HepG2 (cell line): Measurements from ENCODE around the gene CD7. TPM values are rescaled to one million over a fixed set of nuclear protein-coding genes. Genes with fewer than 3 reads are reported as not detected.

Experiments used
- ATM ChIP-seq: fragments of 450-650 bp; IDR thresholded peaks from 2 replicates; pipeline ENCODE4 v1.7.1; 2017; ENCODE audit warnings: mild to moderate bottlenecking, borderline replicate concordance
- DMAP1 ChIP-seq: IDR thresholded peaks from 2 replicates; pipeline ENCODE4 v1.6.1; 2016
- DNMT1 ChIP-seq: sonication (generic); formaldehyde crosslinking; IDR thresholded peaks from 2 replicates; pipeline ENCODE4 v1.5.1; 2020; ENCODE audit warnings: mild to moderate bottlenecking, missing genetic modification reagents
- DPF2 ChIP-seq: sonication (generic); formaldehyde crosslinking; IDR thresholded peaks from 2 replicates; pipeline ENCODE4 v1.4.0; 2020; ENCODE audit warnings: mild to moderate bottlenecking, low read depth, missing genetic modification reagents, borderline replicate concordance
- HMG20B ChIP-seq: conservative IDR thresholded peaks from 2 replicates; pipeline ENCODE4 v1.6.1; 2016; ENCODE audit warnings: missing genetic modification reagents, missing compliant biosample characterization
- IKZF5 ChIP-seq: IDR thresholded peaks from 2 replicates; pipeline ENCODE4 v1.6.1; 2018; ENCODE audit warnings: missing genetic modification reagents, mild to moderate bottlenecking, missing compliant biosample characterization
- JARID2 ChIP-seq: sonication (generic); formaldehyde crosslinking; IDR thresholded peaks from 2 replicates; pipeline ENCODE4 v1.8.1; 2023; ENCODE audit warnings: missing genetic modification reagents, inconsistent platforms; ENCODE audit not compliant: insufficient replicate concordance
- KLF16 ChIP-seq, 2 experiments: sonication (generic) in 1 of 2; formaldehyde crosslinking in 1 of 2; IDR thresholded peaks; 2 replicates each; pipeline versions ENCODE4 v1.6.1 to v1.8.0; 2016 to 2023; ENCODE audit warnings: missing genetic modification reagents in 2 of 2, missing compliant biosample characterization in 1 of 2
- LRRFIP1 ChIP-seq: sonication (generic); formaldehyde crosslinking; conservative IDR thresholded peaks from 2 replicates; pipeline ENCODE4 v1.4.0; 2020; ENCODE audit warnings: missing genetic modification reagents
- MED8 ChIP-seq: sonication (generic); formaldehyde crosslinking; IDR thresholded peaks from 2 replicates; pipeline ENCODE4 v1.8.1; 2023; ENCODE audit warnings: mild to moderate bottlenecking, missing genetic modification reagents; ENCODE audit not compliant: insufficient replicate concordance
- MXD3 ChIP-seq: IDR thresholded peaks from 2 replicates; pipeline ENCODE4 v1.6.1; 2016; ENCODE audit warnings: mild to moderate bottlenecking, missing biosample characterization, missing genetic modification reagents
- NCOA5 ChIP-seq: sonication (generic); formaldehyde crosslinking; IDR thresholded peaks from 2 replicates; pipeline ENCODE4 v1.4.0; 2020; ENCODE audit warnings: missing genetic modification reagents
- NFYC ChIP-seq: IDR thresholded peaks from 2 replicates; pipeline ENCODE4 v1.6.1; 2016; ENCODE audit warnings: missing genetic modification reagents, missing compliant biosample characterization
- POLR2G ChIP-seq: fragments of 200-400 bp; formaldehyde crosslinking; IDR thresholded peaks from 2 replicates; pipeline ENCODE4 v1.6.1; 2018; ENCODE audit warnings: mild to moderate bottlenecking, low read depth, low read length, moderate library complexity
- RXRA ChIP-seq: sonication (generic); formaldehyde crosslinking; IDR thresholded peaks from 2 replicates; pipeline ENCODE4 v1.5.1; 2020; ENCODE audit warnings: missing genetic modification reagents
- SMAD3 ChIP-seq: sonication (generic); formaldehyde crosslinking; IDR thresholded peaks from 2 replicates; pipeline ENCODE4 v1.4.0; 2020; ENCODE audit warnings: missing genetic modification reagents
- SMAD9 ChIP-seq: sonication (generic); formaldehyde crosslinking; IDR thresholded peaks from 2 replicates; pipeline ENCODE4 v1.5.1; 2020; ENCODE audit warnings: mild to moderate bottlenecking, missing genetic modification reagents
- SP5 ChIP-seq: IDR thresholded peaks from 2 replicates; pipeline ENCODE4 v1.6.1; 2016; ENCODE audit warnings: low read depth, borderline replicate concordance
- SYNCRIP ChIP-seq: fragments of 200-400 bp; formaldehyde crosslinking; IDR thresholded peaks from 2 replicates; pipeline ENCODE4 v1.6.1; 2018; ENCODE audit warnings: mild to moderate bottlenecking, low read depth, low read length; ENCODE audit not compliant: insufficient read depth
- THAP8 ChIP-seq: sonication (generic); formaldehyde crosslinking; IDR thresholded peaks from 2 replicates; pipeline ENCODE4 v1.5.1; 2020; ENCODE audit warnings: missing genetic modification reagents, mild to moderate bottlenecking, borderline replicate concordance
- ZBTB8A ChIP-seq: sonication (generic); formaldehyde crosslinking; IDR thresholded peaks from 2 replicates; pipeline ENCODE4 v1.4.0; 2020; ENCODE audit warnings: mild to moderate bottlenecking, low read depth, missing genetic modification reagents, borderline replicate concordance
- ZNF256 ChIP-seq: sonication (generic); formaldehyde crosslinking; conservative IDR thresholded peaks from 2 replicates; pipeline ENCODE4 v1.4.0; 2020; ENCODE audit warnings: missing genetic modification reagents
- ZNF335 ChIP-seq: sonication (generic); formaldehyde crosslinking; IDR thresholded peaks from 2 replicates; pipeline ENCODE4 v1.4.0; 2020; ENCODE audit warnings: missing genetic modification reagents
- ZNF451 ChIP-seq: sonication (generic); formaldehyde crosslinking; IDR thresholded peaks from 2 replicates; pipeline ENCODE4 v1.5.0; 2020; ENCODE audit warnings: mild to moderate bottlenecking, missing genetic modification reagents
- ZNF670 ChIP-seq: sonication (generic); formaldehyde crosslinking; IDR thresholded peaks from 2 replicates; pipeline ENCODE4 v1.8.0; 2022; ENCODE audit warnings: mild to moderate bottlenecking, missing genetic modification reagents, borderline replicate concordance
- ZNF780A ChIP-seq: sonication (generic); formaldehyde crosslinking; IDR thresholded peaks from 2 replicates; pipeline ENCODE4 v1.8.0; 2022; ENCODE audit warnings: mild to moderate bottlenecking, missing genetic modification reagents, moderate library complexity
- polyA plus RNA-seq, 8 experiments: library from polyadenylated mRNA; depleted of rRNA in 3 of 8; stranded (reverse) in 7 of 8; unstranded in 1 of 8; fragments of >200 nt; fragmentation: Illumina TruSeq in 4 of 8; extraction: Trizol in 4 of 8; gene quantifications; 2 replicates each; pipeline versions ENCODE4 v1.2.1 to v1.2.3, GENCODE V29; 2011 to 2016; ENCODE audit warnings: low read depth in 4 of 8, missing spikeins in 1 of 8, mixed read lengths in 1 of 8; ENCODE audit not compliant: insufficient read depth in 1 of 8
- total RNA-seq, 5 experiments: library from RNA; depleted of rRNA; stranded (reverse); fragments of >200 nt; fragmentation: Illumina TruSeq; extraction: Trizol; gene quantifications; 2 replicates each; pipeline ENCODE4 v1.2.3, GENCODE V29; 2016; ENCODE audit warnings: low read depth in 1 of 5

Gene CD7
- total and polyA plus RNA-seq, 2 of the 13 experiments (the other 11 are each of a cell fraction or from before 2014, with no cell fraction given): 67.6 to 76.4 TPM

GRCh38 chr17:82287868-82288801, 29.3 kb downstream of the CD7 start (continued):
- TF ChIP-seq THAP8: no peak
- TF ChIP-seq ATM: no peak
- no peak for TF ChIP-seq ZBTB8A (CRISPR knock-in tag)
- TF ChIP-seq DNMT1 (CRISPR knock-in tag): no peak
- peak; percentile 95 for TF ChIP-seq ZNF780A (CRISPR knock-in tag)
- TF ChIP-seq NCOA5 (CRISPR knock-in tag): no peak
- peak; percentile 26 to 97; a peak in 2 of 4 replicates for TF ChIP-seq KLF16 (CRISPR knock-in tag; IDR thresholded peaks at IDR 0.05)
- peak; percentile 69 for TF ChIP-seq MED8
- peak; percentile 31; the same call in 1 of the 2 replicates for TF ChIP-seq MXD3 (CRISPR knock-in tag)
- peak; percentile 52; the same call in 1 of the 2 replicates for TF ChIP-seq NFYC
- peak; percentile 67; the same call in 1 of the 2 replicates for TF ChIP-seq HMG20B (CRISPR knock-in tag)
- peak; percentile 65 for TF ChIP-seq JARID2 (CRISPR knock-in tag)
- TF ChIP-seq SYNCRIP: no peak
- TF ChIP-seq DPF2 (CRISPR knock-in tag): peak; percentile 73
- peak; percentile 85 for TF ChIP-seq ZNF335 (CRISPR knock-in tag)
- TF ChIP-seq POLR2G: peak; percentile 33; the same call in 1 of the 2 replicates
- no peak for TF ChIP-seq LRRFIP1
- peak; percentile 70; the same call in 1 of the 2 replicates for TF ChIP-seq SP5
- TF ChIP-seq IKZF5 (CRISPR knock-in tag): peak; percentile 98
- peak; percentile 95 for TF ChIP-seq SMAD3 (CRISPR knock-in tag)
- TF ChIP-seq SMAD9 (CRISPR knock-in tag): peak; percentile 71; the same call in 1 of the 2 replicates
- peak; percentile 77 for TF ChIP-seq DMAP1
- no peak for TF ChIP-seq ZNF256
- TF ChIP-seq ZNF670 (CRISPR knock-in tag): no peak
- TF ChIP-seq RXRA (CRISPR knock-in tag): peak; percentile 100
- TF ChIP-seq ZNF451 (CRISPR knock-in tag): peak; percentile 88; the same call in 1 of the 2 replicates
